ENCODE results near the gene PER1.
A peak's percentile ranks its signal among the peaks of the same experiment; 100 is the strongest.

DNA sequence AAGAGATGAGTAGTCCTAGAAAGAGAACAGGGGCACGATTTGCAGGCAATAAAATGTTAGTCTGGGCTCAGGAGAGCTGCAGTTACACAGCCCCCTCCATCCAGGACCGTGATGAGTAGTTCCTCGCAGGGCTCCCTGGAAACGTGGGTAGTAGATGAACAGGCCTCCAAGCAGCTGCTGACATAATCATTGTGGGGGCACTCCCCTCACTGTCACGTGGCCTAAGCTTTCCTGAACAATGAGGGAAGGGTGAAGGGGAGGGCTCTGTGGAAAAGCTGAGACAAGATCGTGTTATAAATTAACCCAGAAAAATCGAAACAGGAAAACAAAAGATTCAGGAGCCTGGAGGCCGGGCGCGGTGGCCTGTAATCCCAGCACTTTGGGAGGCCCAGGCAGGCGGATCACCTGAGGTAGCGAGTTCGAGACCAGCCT, 1.3 kb upstream of the PER1 start:
- TF ChIP-seq L3MBTL2 (conservative IDR thresholded peaks at IDR 0.05) (0 out of 2 replicates have a peak, but pooled peaks have one; percentile 10), FOXM1 (IDR thresholded peaks at IDR 0.05; ENCODE audit: borderline replicate concordance) (no peak), TARDBP (IDR thresholded peaks at IDR 0.05) (no peak), BHLHE40 (IDR thresholded peaks at IDR 0.05; ENCODE audit: borderline replicate concordance) (no peak), SP1 (IDR thresholded peaks at IDR 0.05) (no peak), SUZ12 (IDR thresholded peaks at IDR 0.05) (no peak)
- TF ChIP-seq, protein P1, sequence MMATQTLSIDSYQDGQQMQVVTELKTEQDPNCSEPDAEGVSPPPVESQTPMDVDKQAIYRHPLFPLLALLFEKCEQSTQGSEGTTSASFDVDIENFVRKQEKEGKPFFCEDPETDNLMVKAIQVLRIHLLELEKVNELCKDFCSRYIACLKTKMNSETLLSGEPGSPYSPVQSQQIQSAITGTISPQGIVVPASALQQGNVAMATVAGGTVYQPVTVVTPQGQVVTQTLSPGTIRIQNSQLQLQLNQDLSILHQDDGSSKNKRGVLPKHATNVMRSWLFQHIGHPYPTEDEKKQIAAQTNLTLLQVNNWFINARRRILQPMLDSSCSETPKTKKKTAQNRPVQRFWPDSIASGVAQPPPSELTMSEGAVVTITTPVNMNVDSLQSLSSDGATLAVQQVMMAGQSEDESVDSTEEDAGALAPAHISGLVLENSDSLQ (IDR thresholded peaks at IDR 0.05), result no peak
